SK-N-SH treated with all-trans-retinoic acid at 6 μM for 48 hours (cell line): Measurements from ENCODE around the gene FAN1.

ENCODE experiments used
- ATAC-seq: fragments of 200-7000 bp; cut with Tn5 transposase; 3 replicates; pipeline ENCODE4 v1.9.1; 2020; ENCODE audit warnings: mild to moderate bottlenecking, moderate library complexity
- ARNTL ChIP-seq: fragments of 450-650 bp; formaldehyde crosslinking; IDR thresholded peaks from 2 replicates; pipeline ENCODE4 v1.5.0; 2020; ENCODE audit warnings: low read depth, mild to moderate bottlenecking, moderate library complexity, borderline replicate concordance
- CREB5 ChIP-seq: fragments of 250-450 bp; sonication (Bioruptor Pico); IDR thresholded peaks from 2 replicates; pipeline ENCODE4 v1.5.1; 2020; ENCODE audit warnings: low read depth, mild to moderate bottlenecking, moderate library complexity
- CSDC2 ChIP-seq: fragments of 250-450 bp; sonication (Bioruptor Pico); IDR thresholded peaks from 2 replicates; pipeline ENCODE4 v1.5.0; 2020; ENCODE audit warnings: mild to moderate bottlenecking, moderate library complexity
- CSRNP3 ChIP-seq: fragments of 250-450 bp; sonication (Bioruptor Pico); IDR thresholded peaks from 2 replicates; pipeline ENCODE4 v1.5.1; 2021; ENCODE audit warnings: mild to moderate bottlenecking, moderate library complexity
- ESRRG ChIP-seq: fragments of 250-450 bp; sonication (Bioruptor Pico); IDR thresholded peaks from 2 replicates; pipeline ENCODE4 v1.6.1; 2021; ENCODE audit warnings: mild to moderate bottlenecking
- GLIS3 ChIP-seq: fragments of 250-450 bp; sonication (Bioruptor Pico); IDR thresholded peaks from 2 replicates; pipeline ENCODE4 v1.5.0; 2020; ENCODE audit warnings: mild to moderate bottlenecking, moderate library complexity
- ISL1 ChIP-seq: fragments of 250-450 bp; sonication (Bioruptor Pico); IDR thresholded peaks from 2 replicates; pipeline ENCODE4 v2.1.2; 2022; ENCODE audit warnings: mild to moderate bottlenecking, moderate library complexity
- OSR1 ChIP-seq: fragments of 250-450 bp; sonication (Bioruptor Pico); IDR thresholded peaks from 2 replicates; pipeline ENCODE4 v1.8.0; 2022; ENCODE audit warnings: moderate library complexity, mild to moderate bottlenecking, inconsistent platforms
- PATZ1 ChIP-seq: fragments of 250-450 bp; sonication (Bioruptor Pico); IDR thresholded peaks from 2 replicates; pipeline ENCODE4 v1.8.0; 2020; ENCODE audit warnings: mild to moderate bottlenecking, moderate library complexity, borderline replicate concordance
- PPARA ChIP-seq: fragments of 250-450 bp; sonication (Bioruptor Pico); IDR thresholded peaks from 2 replicates; pipeline ENCODE4 v1.5.0; 2020; ENCODE audit warnings: mild to moderate bottlenecking, borderline replicate concordance
- RARB ChIP-seq: fragments of 250-450 bp; sonication (Bioruptor Pico); IDR thresholded peaks from 2 replicates; pipeline ENCODE4 v1.8.0; 2021; ENCODE audit warnings: mild to moderate bottlenecking, moderate library complexity
- SNAI2 ChIP-seq: fragments of 250-450 bp; sonication (Bioruptor Pico); IDR thresholded peaks from 2 replicates; pipeline ENCODE4 v1.5.0; 2020; ENCODE audit warnings: mild to moderate bottlenecking, moderate library complexity
- TCF4 ChIP-seq: fragments of 250-450 bp; sonication (Bioruptor Pico); IDR thresholded peaks from 2 replicates; pipeline ENCODE4 v1.8.0; 2021; ENCODE audit warnings: mild to moderate bottlenecking, moderate library complexity, borderline replicate concordance
- TOX ChIP-seq: fragments of 250-450 bp; sonication (Bioruptor Pico); IDR thresholded peaks from 2 replicates; pipeline ENCODE4 v1.8.0; 2021; ENCODE audit warnings: mild to moderate bottlenecking, moderate library complexity, borderline replicate concordance
- TSHZ2 ChIP-seq: fragments of 250-450 bp; sonication (Bioruptor Pico); IDR thresholded peaks from 2 replicates; pipeline ENCODE4 v1.5.0; 2020; ENCODE audit warnings: mild to moderate bottlenecking, moderate library complexity
- ZFP3 ChIP-seq: fragments of 250-450 bp; sonication (Bioruptor Pico); IDR thresholded peaks from 2 replicates; pipeline ENCODE4 v1.5.0; 2020; ENCODE audit warnings: mild to moderate bottlenecking, moderate library complexity
- ZFP30 ChIP-seq: fragments of 450-650 bp; formaldehyde crosslinking; IDR thresholded peaks from 2 replicates; pipeline ENCODE4 v1.5.0; 2022; ENCODE audit warnings: mild to moderate bottlenecking, moderate library complexity
- ZNF565 ChIP-seq: fragments of 450-650 bp; formaldehyde crosslinking; conservative IDR thresholded peaks from 2 replicates; pipeline ENCODE4 v1.5.0; 2020; ENCODE audit warnings: low read depth, mild to moderate bottlenecking, moderate library complexity
- ZNF70 ChIP-seq: fragments of 450-650 bp; formaldehyde crosslinking; IDR thresholded peaks from 2 replicates; pipeline ENCODE4 v1.5.0; 2020; ENCODE audit warnings: mild to moderate bottlenecking, moderate library complexity
- ZNF8 ChIP-seq: fragments of 450-650 bp; formaldehyde crosslinking; IDR thresholded peaks from 2 replicates; pipeline ENCODE4 v1.5.0; 2020; ENCODE audit warnings: mild to moderate bottlenecking, moderate library complexity

The FAN1 gene

GRCh38 chr15:30928076-30928475, 24.4 kb downstream of the FAN1 start (continued):
- TF ChIP-seq RARB (CRISPR knock-in tag), result no peak
- no peak for TF ChIP-seq TCF4
- TF ChIP-seq SNAI2 (CRISPR knock-in tag), result no peak

- ATAC-seq, result no peak
- no peak for TF ChIP-seq ZNF565 (CRISPR knock-in tag)
These were observed 25.5 kb downstream of the FAN1 start for GRCh38 chr15:30929064-30929669.

- ATAC-seq, result no peak
- TF ChIP-seq GLIS3 (CRISPR knock-in tag) (no peak), TSHZ2 (CRISPR knock-in tag) (no peak), ZNF70 (CRISPR knock-in tag) (no peak), ESRRG (no peak), ZNF565 (CRISPR knock-in tag) (no peak), CREB5 (CRISPR knock-in tag) (no peak), RARB (CRISPR knock-in tag) (no peak), ZFP3 (CRISPR knock-in tag) (no peak), ZNF8 (CRISPR knock-in tag) (no peak), PATZ1 (CRISPR knock-in tag) (no peak), CSRNP3 (CRISPR knock-in tag) (no peak), OSR1 (CRISPR knock-in tag) (no peak), ARNTL (no peak), ZFP30 (CRISPR knock-in tag) (no peak), CSDC2 (no peak), ISL1 (CRISPR knock-in tag) (no peak), PPARA (CRISPR knock-in tag) (no peak), TOX (CRISPR knock-in tag) (no peak)
These were observed 26.3 kb downstream of the FAN1 start for GRCh38 chr15:30929982-30930381.

GRCh38 chr15:30930422-30930821, 26.7 kb downstream of the FAN1 start:
- TF ChIP-seq TOX (CRISPR knock-in tag) (no peak), CSRNP3 (CRISPR knock-in tag) (no peak), PATZ1 (CRISPR knock-in tag) (no peak), CSDC2 (no peak), ARNTL (no peak), ZFP3 (CRISPR knock-in tag) (no peak), ZFP30 (CRISPR knock-in tag) (no peak)
- no peak for ATAC-seq
